Measurements from ENCODE around the gene OR2T27. TPM values are rescaled to one million over a fixed set of nuclear protein-coding genes. Genes with fewer than 3 reads are reported as not detected.
"Not testable (repeated sequence)": the region's sequence is repeated elsewhere in the genome, so short reads cannot be mapped to it uniquely, and the experiment has no call there.

Gene OR2T27
- total and polyA plus RNA-seq, 4 experiments from 2014 or later = not detected

GRCh38 chr1:248639652-248640051 is 15.7 kb downstream of the OR2T27 start:
- DNase-seq; H3K36me3 Mint-ChIP-seq; H3K27ac ChIP-seq (ENCODE audit: low read depth, low read length); intact Hi-C loops (cut with micrococcal nuclease); H3K27me3 Mint-ChIP-seq; H3K9me3 Mint-ChIP-seq; H3K4me1 ChIP-seq (ENCODE audit: insufficient read depth, low read length); H3K27ac Mint-ChIP-seq; H3K36me3 ChIP-seq (ENCODE audit: insufficient read depth, low read length); H3K9me3 ChIP-seq (ENCODE audit: control insufficient read depth in 1 of 2, low read length in 2 of 2); H3K27me3 ChIP-seq (ENCODE audit: insufficient read depth, low read length); CTCF ChIA-PET (ENCODE audit: partially characterized antibody); H3K4me3 ChIP-seq (ENCODE audit: low read length in 2 of 2); POLR2A ChIA-PET (ENCODE audit: partially characterized antibody); H3K4me3 Mint-ChIP-seq; H3K4me1 Mint-ChIP-seq: not testable (repeated sequence)

DNA sequence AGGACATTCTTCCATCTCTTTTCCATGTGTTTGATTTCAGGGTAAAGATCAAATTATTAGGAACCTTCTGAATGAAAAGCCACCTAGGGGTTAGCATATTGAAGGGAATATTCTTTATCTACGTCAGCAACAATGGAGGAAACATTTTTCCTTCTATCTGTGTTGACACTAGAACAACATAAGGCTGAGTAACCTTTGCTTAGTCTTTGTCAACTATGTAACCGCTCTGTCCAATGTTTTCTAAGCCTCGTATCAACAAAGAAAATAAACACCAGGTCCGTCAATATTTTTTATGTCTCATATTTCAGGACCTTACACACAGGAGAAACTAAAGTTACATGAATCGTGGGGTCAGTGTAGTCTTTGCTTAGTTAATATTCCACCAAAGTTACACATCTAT is 18.7 kb downstream of the OR2T27 start:
- H3K36me3 ChIP-seq (ENCODE audit: insufficient read depth, low read length); H3K9me3 Mint-ChIP-seq; H3K27ac Mint-ChIP-seq; H3K27me3 Mint-ChIP-seq; POLR2A ChIA-PET (ENCODE audit: partially characterized antibody); H3K4me1 Mint-ChIP-seq; intact Hi-C loops (cut with micrococcal nuclease); DNase-seq; H3K27ac ChIP-seq (ENCODE audit: low read depth, low read length); H3K9me3 ChIP-seq (ENCODE audit: control insufficient read depth in 1 of 2, low read length in 2 of 2); H3K4me1 ChIP-seq (ENCODE audit: insufficient read depth, low read length); H3K36me3 Mint-ChIP-seq; H3K4me3 Mint-ChIP-seq; H3K4me3 ChIP-seq (ENCODE audit: low read length in 2 of 2); CTCF ChIA-PET (ENCODE audit: partially characterized antibody); H3K27me3 ChIP-seq (ENCODE audit: insufficient read depth, low read length): not testable (repeated sequence)

- H3K27ac ChIP-seq (ENCODE audit: low read depth, low read length); H3K36me3 ChIP-seq (ENCODE audit: insufficient read depth, low read length); DNase-seq; H3K4me1 ChIP-seq (ENCODE audit: insufficient read depth, low read length); H3K9me3 Mint-ChIP-seq; H3K36me3 Mint-ChIP-seq; CTCF ChIA-PET (ENCODE audit: partially characterized antibody); intact Hi-C loops (cut with micrococcal nuclease); H3K27me3 ChIP-seq (ENCODE audit: insufficient read depth, low read length); H3K4me1 Mint-ChIP-seq; POLR2A ChIA-PET (ENCODE audit: partially characterized antibody); H3K4me3 Mint-ChIP-seq; H3K27me3 Mint-ChIP-seq; H3K9me3 ChIP-seq (ENCODE audit: control insufficient read depth in 1 of 2, low read length in 2 of 2); H3K27ac Mint-ChIP-seq; H3K4me3 ChIP-seq (ENCODE audit: low read length in 2 of 2): not testable (repeated sequence)
Observed at GRCh38 chr1:248634991-248635390, 20.3 kb downstream of the OR2T27 start, which contains the start of gene OR2T11. Gene OR2T11, minus strand, starts transcription at chr1:248635091. Its CDS starts 7,963 bp downstream, at chr1:248627128.

- Histone ChIP-seq H3K36me3 (ENCODE audit: insufficient read depth, low read length) (no peaks in the 10 kb centered on the region), H3K9me3 (ENCODE audit: control insufficient read depth in 1 of 2, low read length in 2 of 2) (no peaks in the 10 kb centered on the region), H3K4me3 (ENCODE audit: low read length in 2 of 2) (no peak overlapping the region), H3K4me1 (ENCODE audit: insufficient read depth, low read length) (no peaks in the 10 kb centered on the region), H3K27ac (ENCODE audit: low read depth, low read length) (no peak overlapping the region), H3K27me3 (ENCODE audit: insufficient read depth, low read length) (no peaks in the 10 kb centered on the region)
- CTCF ChIA-PET (ENCODE audit: partially characterized antibody) = no interaction called here
- Mint-ChIP-seq H3K4me1 (no peaks in the 10 kb centered on the region), H3K27me3 (no peaks in the 10 kb centered on the region), H3K9me3 (peaks cover 0 to 1% (median 0%) of the 10 kb centered on the region in 8 donors), H3K36me3 (no peaks in the 10 kb centered on the region), H3K27ac (no peak overlapping the region), H3K4me3 (no peak overlapping the region)
- intact Hi-C loops (cut with micrococcal nuclease) = no loop called here
- no peak for DNase-seq
- POLR2A ChIA-PET (ENCODE audit: partially characterized antibody) = no interaction called here
Observed at GRCh38 chr1:248631354-248632008, 23.8 kb downstream of the OR2T27 start.

DNA sequence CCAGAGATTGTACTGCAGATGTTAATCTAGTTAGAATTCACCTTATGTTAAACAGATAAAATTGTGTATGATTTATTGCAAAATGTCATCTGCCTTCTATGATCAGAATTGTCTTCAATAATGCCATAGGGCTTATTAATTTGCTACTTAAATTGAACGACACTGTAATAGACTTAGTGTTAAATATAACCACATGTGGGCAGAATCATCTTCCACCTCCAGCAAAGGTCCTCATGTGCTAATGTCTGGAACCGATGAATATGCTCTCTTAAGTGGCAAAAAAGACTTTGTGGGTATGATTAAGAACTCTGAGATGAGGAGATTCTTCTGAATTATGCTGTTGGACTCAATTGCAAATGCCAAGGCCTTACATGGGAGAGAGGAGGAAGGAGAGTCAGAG is 24.8 kb downstream of the OR2T27 start:
- Mint-ChIP-seq H3K9me3 (peaks cover 0 to 1% (median 0%) of the 10 kb centered on the region in 8 donors), H3K4me3 (no peak overlapping the region), H3K27me3 (no peaks in the 10 kb centered on the region), H3K36me3 (no peaks in the 10 kb centered on the region), H3K4me1 (no peaks in the 10 kb centered on the region), H3K27ac (no peak overlapping the region)
- intact Hi-C loops (cut with micrococcal nuclease) = no loop called here
- Histone ChIP-seq H3K4me3 (ENCODE audit: low read length in 2 of 2) (no peak overlapping the region), H3K27ac (ENCODE audit: low read depth, low read length) (no peak overlapping the region), H3K4me1 (ENCODE audit: insufficient read depth, low read length) (no peaks in the 10 kb centered on the region), H3K27me3 (ENCODE audit: insufficient read depth, low read length) (no peaks in the 10 kb centered on the region), H3K36me3 (ENCODE audit: insufficient read depth, low read length) (no peaks in the 10 kb centered on the region), H3K9me3 (ENCODE audit: control insufficient read depth in 1 of 2, low read length in 2 of 2) (no peaks in the 10 kb centered on the region)
- ChIA-PET POLR2A (ENCODE audit: partially characterized antibody) (no interaction called here), CTCF (ENCODE audit: partially characterized antibody) (no interaction called here)
- no peak for DNase-seq

- H3K9me3 Mint-ChIP-seq = peaks cover 0 to 1% (median 0%) of the 10 kb centered on the region in 8 donors
- H3K27ac Mint-ChIP-seq = no peak overlapping the region
- H3K4me1 ChIP-seq (ENCODE audit: insufficient read depth, low read length) = no peaks in the 10 kb centered on the region
- ChIA-PET POLR2A (ENCODE audit: partially characterized antibody) (no interaction called here), CTCF (ENCODE audit: partially characterized antibody) (no interaction called here)
- H3K4me3 Mint-ChIP-seq = no peak overlapping the region
- H3K36me3 ChIP-seq (ENCODE audit: insufficient read depth, low read length) = no peaks in the 10 kb centered on the region
- DNase-seq = no peak
- H3K4me3 ChIP-seq (ENCODE audit: low read length in 2 of 2) = no peak overlapping the region
- H3K4me1 Mint-ChIP-seq = no peaks in the 10 kb centered on the region
- no peaks in the 10 kb centered on the region for H3K36me3 Mint-ChIP-seq
- H3K27me3 Mint-ChIP-seq = no peaks in the 10 kb centered on the region
- H3K27ac ChIP-seq (ENCODE audit: low read depth, low read length) = no peak overlapping the region
- intact Hi-C loops (cut with micrococcal nuclease) = no loop called here
- H3K9me3 ChIP-seq (ENCODE audit: control insufficient read depth in 1 of 2, low read length in 2 of 2) = no peaks in the 10 kb centered on the region
- H3K27me3 ChIP-seq (ENCODE audit: insufficient read depth, low read length) = no peaks in the 10 kb centered on the region
Observed at GRCh38 chr1:248627971-248628844, 27.1 kb downstream of the OR2T27 start.

DNA sequence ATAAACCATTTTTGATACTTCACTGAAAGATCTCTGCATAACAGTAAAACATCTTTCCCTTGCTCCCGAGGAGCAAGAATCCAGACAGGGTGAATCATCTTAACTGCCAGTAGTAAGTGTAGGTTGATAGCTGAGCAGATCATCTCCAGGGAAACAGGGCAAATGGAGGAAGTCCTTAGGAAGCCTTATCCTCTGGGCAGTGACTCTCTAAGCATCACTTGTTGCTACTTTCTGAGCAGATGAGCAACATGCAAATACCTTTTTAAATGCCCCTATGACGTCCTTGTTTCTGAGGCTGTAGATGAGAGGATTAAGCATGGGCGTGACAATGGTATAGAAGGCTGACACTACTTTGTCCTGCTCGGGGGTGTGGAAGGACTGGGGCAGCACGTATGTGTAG is 29.4 kb downstream of the OR2T27 start:
- POLR2A ChIA-PET (ENCODE audit: partially characterized antibody) = no interaction called here
- Mint-ChIP-seq H3K4me3 (no peak overlapping the region), H3K4me1 (no peaks in the 10 kb centered on the region), H3K9me3 (peaks cover 0 to 1% (median 0%) of the 10 kb centered on the region in 8 donors), H3K36me3 (no peaks in the 10 kb centered on the region), H3K27me3 (no peaks in the 10 kb centered on the region), H3K27ac (no peak overlapping the region)
- Histone ChIP-seq H3K36me3 (ENCODE audit: insufficient read depth, low read length) (no peaks in the 10 kb centered on the region), H3K9me3 (ENCODE audit: control insufficient read depth in 1 of 2, low read length in 2 of 2) (no peaks in the 10 kb centered on the region), H3K27me3 (ENCODE audit: insufficient read depth, low read length) (no peaks in the 10 kb centered on the region), H3K4me3 (ENCODE audit: low read length in 2 of 2) (no peak overlapping the region), H3K27ac (ENCODE audit: low read depth, low read length) (no peak overlapping the region), H3K4me1 (ENCODE audit: insufficient read depth, low read length) (no peaks in the 10 kb centered on the region)
- CTCF ChIA-PET (ENCODE audit: partially characterized antibody) = no interaction called here
- no peak for DNase-seq
- intact Hi-C loops (cut with micrococcal nuclease) = no loop called here

Data from CD4-positive, alpha-beta memory T cell (primary cell).